Activated CD4-positive, alpha-beta T cell treated with anti-CD3 and anti-CD28 coated beads for 4 hours (primary cell): Measurements from ENCODE around the gene NOSIP.
A peak's percentile ranks its signal among the peaks of the same experiment; 100 is the strongest.

ENCODE experiments used
- DNase-seq, 2 donors: peaks; one replicate each; pipeline ENCODE4 v3.0.0-alpha.2; 2020

Gene NOSIP

GRCh38 chr19:49570997-49571676 lies 9.2 kb downstream of the NOSIP start:
- peak; percentile 24 to 50 for DNase-seq

GRCh38 chr19:49570138-49570856 lies 10.1 kb downstream of the NOSIP start:
- peak; percentile 65 to 78 for DNase-seq

GRCh38 chr19:49567861-49568441 lies 12.4 kb downstream of the NOSIP start:
- DNase-seq = peak; percentile 56 to 65

- no peak for DNase-seq
Measured at GRCh38 chr19:49566302-49566701, 14.1 kb downstream of the NOSIP start.

- DNase-seq = peak in 1 of 2 donors; percentile 23
Measured at GRCh38 chr19:49565261-49565660, 15.1 kb downstream of the NOSIP start.

- DNase-seq = peak; percentile 45 to 58
Measured at GRCh38 chr19:49564616-49565045, 15.7 kb downstream of the NOSIP start.

GRCh38 chr19:49560358-49560900 lies 19.9 kb downstream of the NOSIP start:
- peak; percentile 43 to 44 for DNase-seq

GRCh38 chr19:49559928-49560327 lies 20.4 kb downstream of the NOSIP start:
- no peak for DNase-seq

GRCh38 chr19:49559443-49559842 lies 20.9 kb downstream of the NOSIP start:
- no peak for DNase-seq

GRCh38 chr19:49558591-49558990 lies 21.8 kb downstream of the NOSIP start:
- DNase-seq = peak; percentile 18 to 32

GRCh38 chr19:49557641-49558325 lies 22.6 kb downstream of the NOSIP start:
- DNase-seq = no peak

- peak; percentile 16 to 34 for DNase-seq
Measured at GRCh38 chr19:49556412-49557398, 23.7 kb downstream of the NOSIP start.

GRCh38 chr19:49555600-49556411 lies 24.6 kb downstream of the NOSIP start:
- DNase-seq = peak; percentile 67 to 85

- DNase-seq = peak; percentile 39 to 46
Measured at GRCh38 chr19:49554701-49555181, 25.6 kb downstream of the NOSIP start.

GRCh38 chr19:49553451-49554271 lies 26.7 kb downstream of the NOSIP start:
- DNase-seq = peak; percentile 67 to 69

GRCh38 chr19:49552749-49553148 lies 27.6 kb downstream of the NOSIP start:
- DNase-seq = peak; percentile 29 to 39

- no peak for DNase-seq
Measured at GRCh38 chr19:49551531-49551930, 28.8 kb downstream of the NOSIP start.

- no peak for DNase-seq
Measured at GRCh38 chr19:49549045-49549444, 31.3 kb downstream of the NOSIP start.

- DNase-seq = peak; percentile 64 to 75
Measured at GRCh38 chr19:49546825-49547565, 33.4 kb downstream of the NOSIP start.
